Testis (tissue), 2 donors: Measurements from ENCODE around the gene KCP.

Experiments
- POLR2A ChIP-seq: fragments of 450-650 bp; IDR thresholded peaks from one replicate; pipeline ENCODE4 v1.6.1; 2017; ENCODE audit warnings: antibody characterized with exemption, mild to moderate bottlenecking, moderate library complexity
- TF ChIP-seq, protein P1 (sequence below), 3 experiments: fragments of 450-650 bp in 2 of 3; fragments of 200-600 bp in 1 of 3; sonication (generic) in 1 of 3; IDR thresholded peaks; one replicate each; pipeline ENCODE4 v1.5.1; 2016 to 2019; ENCODE audit warnings: antibody characterized with exemption in 3 of 3, mild to moderate bottlenecking in 2 of 3, moderate library complexity in 1 of 3

DNA sequence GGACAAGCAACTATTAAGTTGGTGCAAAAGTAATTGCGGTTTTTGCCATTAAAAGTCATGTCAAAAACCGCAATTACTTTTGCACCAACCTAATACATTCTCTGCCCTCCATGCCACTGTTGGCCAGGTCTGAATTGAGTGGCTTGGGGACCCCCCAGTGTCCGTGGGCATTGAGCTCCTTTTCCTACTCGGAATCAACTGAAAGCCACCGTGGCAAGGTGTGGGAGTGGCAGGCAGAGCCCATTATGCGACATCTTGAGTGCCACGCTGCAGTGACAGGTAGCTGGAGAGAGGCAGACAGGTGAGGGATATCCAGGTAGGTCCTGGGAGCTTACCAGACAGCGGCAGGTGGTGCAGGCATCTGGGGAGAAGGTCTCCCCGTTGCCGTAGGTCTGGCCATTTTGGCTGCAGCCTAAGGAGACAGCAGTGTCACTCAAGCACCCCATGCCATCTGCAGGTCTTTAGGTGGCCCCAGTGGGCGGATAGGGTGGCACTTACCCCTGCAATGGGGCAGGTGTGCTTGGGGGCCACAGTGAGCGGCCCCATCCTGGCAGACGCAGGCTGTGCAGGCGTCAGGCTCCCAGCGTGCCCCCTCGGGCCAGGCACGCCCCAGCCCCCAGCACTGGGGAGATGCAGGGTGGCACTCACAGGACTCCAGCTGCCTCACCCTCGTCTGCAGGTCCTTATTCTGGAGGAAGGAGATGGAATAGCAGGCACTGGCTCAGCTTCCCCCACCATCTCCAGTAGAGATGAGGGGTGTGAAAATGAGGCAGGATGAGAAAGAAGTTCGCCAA, 3.5 kb downstream of the KCP start:
- TF ChIP-seq, protein P1, sequence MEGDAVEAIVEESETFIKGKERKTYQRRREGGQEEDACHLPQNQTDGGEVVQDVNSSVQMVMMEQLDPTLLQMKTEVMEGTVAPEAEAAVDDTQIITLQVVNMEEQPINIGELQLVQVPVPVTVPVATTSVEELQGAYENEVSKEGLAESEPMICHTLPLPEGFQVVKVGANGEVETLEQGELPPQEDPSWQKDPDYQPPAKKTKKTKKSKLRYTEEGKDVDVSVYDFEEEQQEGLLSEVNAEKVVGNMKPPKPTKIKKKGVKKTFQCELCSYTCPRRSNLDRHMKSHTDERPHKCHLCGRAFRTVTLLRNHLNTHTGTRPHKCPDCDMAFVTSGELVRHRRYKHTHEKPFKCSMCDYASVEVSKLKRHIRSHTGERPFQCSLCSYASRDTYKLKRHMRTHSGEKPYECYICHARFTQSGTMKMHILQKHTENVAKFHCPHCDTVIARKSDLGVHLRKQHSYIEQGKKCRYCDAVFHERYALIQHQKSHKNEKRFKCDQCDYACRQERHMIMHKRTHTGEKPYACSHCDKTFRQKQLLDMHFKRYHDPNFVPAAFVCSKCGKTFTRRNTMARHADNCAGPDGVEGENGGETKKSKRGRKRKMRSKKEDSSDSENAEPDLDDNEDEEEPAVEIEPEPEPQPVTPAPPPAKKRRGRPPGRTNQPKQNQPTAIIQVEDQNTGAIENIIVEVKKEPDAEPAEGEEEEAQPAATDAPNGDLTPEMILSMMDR (IDR thresholded peaks at IDR 0.05) = no peak
- no peak for TF ChIP-seq POLR2A
